ENCODE measurements around the gene RAI1. TPM values are rescaled to one million over a fixed set of nuclear protein-coding genes. Genes with fewer than 3 reads are reported as not detected.

The RAI1 gene
- total RNA-seq, 1 experiment from 2014 or later = 46.8 TPM

DNA sequence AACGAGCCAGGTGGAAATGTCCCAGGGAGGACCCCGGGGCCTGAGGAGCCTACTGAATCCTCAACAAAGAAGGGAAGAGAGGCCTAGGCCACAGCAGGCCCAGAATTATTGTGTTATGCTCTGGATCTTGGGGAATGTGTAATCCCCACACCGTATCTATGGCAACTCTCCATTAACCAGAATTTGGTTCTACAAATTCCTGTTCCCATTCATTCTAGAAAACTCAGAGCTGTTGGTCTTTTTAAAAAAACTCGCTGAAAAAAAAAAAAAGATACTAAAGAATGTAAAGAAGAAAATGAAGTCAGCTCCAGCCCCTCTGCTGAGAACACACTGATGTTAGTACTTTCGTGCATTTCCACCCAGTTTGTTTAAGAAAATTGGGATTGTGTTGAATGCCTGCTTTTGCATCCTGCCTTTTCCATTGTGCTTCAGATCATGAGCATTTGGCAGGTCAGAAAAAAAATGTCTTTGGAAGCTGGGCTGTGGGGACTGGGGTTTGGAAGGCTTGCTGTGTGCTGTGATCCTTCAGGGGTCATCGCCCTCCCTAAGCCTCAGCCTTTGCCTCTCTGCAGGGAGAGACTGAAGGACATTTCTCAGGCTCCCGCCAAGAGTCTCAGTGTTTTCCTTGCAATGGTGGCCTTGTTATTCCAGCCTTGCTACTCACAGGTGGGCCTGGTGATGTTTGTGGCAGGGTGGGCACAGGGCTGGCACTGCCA, 86.1 kb downstream of the RAI1 start:
- intact Hi-C loops (cut with micrococcal nuclease; ENCODE audit: unreplicated experiment) = no loop called here
- peak overlapping the region; percentile 48 for H3K27ac ChIP-seq (ENCODE audit: low read depth, low read length, poor library complexity, severe bottlenecking)
- CTCF ChIA-PET = interaction anchor here (1.0 kb wide), 1 partner anchor 12 kb away, joined by 3 read pairs; no protein-coding TSS in a partner anchor
- H3K27me3 ChIP-seq (replicated peaks; ENCODE audit: insufficient read depth, low read depth, low read length, poor library complexity) = no peaks in the 10 kb centered on the region
- H3K9me3 ChIP-seq (ENCODE audit: low read depth, low read length, poor library complexity, severe bottlenecking) = no peaks in the 10 kb centered on the region
- no peak for TF ChIP-seq EZH2 (IDR thresholded peaks at IDR 0.05; ENCODE audit: borderline replicate concordance, low read depth, low read length, poor library complexity, severe bottlenecking)
- TF ChIP-seq, protein P1, sequence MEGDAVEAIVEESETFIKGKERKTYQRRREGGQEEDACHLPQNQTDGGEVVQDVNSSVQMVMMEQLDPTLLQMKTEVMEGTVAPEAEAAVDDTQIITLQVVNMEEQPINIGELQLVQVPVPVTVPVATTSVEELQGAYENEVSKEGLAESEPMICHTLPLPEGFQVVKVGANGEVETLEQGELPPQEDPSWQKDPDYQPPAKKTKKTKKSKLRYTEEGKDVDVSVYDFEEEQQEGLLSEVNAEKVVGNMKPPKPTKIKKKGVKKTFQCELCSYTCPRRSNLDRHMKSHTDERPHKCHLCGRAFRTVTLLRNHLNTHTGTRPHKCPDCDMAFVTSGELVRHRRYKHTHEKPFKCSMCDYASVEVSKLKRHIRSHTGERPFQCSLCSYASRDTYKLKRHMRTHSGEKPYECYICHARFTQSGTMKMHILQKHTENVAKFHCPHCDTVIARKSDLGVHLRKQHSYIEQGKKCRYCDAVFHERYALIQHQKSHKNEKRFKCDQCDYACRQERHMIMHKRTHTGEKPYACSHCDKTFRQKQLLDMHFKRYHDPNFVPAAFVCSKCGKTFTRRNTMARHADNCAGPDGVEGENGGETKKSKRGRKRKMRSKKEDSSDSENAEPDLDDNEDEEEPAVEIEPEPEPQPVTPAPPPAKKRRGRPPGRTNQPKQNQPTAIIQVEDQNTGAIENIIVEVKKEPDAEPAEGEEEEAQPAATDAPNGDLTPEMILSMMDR (conservative IDR thresholded peaks at IDR 0.05; ENCODE audit: low read depth, low read length) = no peak
- POLR2A ChIA-PET (ENCODE audit: low non-redundant PET) = no interaction called here
- no TSS peak for BruUV-seq (replicated peaks)
- no peak overlapping the region for H3K4me3 ChIP-seq (ENCODE audit: low read depth, low read length, poor library complexity, severe bottlenecking)
- no peaks in the 10 kb centered on the region for H3K36me3 ChIP-seq (ENCODE audit: insufficient read depth, low read length, poor library complexity, severe bottlenecking)
- H3K4me1 ChIP-seq (ENCODE audit: insufficient read depth, low read length, poor library complexity, severe bottlenecking) = peaks cover 39% of the 10 kb centered on the region
- DNase-seq (ENCODE audit: low spot score) = no peak

DNA sequence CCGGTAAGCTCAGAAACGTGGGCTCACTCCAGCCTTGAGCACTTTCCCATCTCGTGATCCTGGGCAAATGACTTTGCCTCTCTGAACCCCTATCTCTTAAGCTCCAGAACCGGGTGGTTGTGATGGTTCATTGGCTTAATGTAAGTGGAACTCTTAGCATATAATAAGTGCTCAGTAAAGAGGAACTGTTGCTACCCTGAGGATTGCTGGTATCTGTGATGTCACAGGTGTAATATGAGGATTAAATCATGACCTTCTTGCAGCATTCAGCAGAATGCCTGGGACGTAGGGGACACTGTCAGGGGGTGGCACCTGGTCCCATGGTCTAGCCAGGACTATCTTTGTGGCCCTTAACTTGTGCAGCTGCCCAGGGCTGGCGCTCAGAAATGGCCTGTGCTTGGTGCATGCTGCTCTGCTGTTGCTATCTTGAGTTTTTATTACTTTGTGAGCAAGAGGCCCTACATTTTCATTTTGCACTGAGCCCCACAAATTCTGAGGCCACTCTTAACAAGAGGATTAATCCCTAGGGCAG, 86.7 kb downstream of the RAI1 start:
- POLR2A ChIA-PET (ENCODE audit: low non-redundant PET) = no interaction called here
- TF ChIP-seq, protein P1 (conservative IDR thresholded peaks at IDR 0.05; ENCODE audit: low read depth, low read length) = no peak
- TF ChIP-seq EZH2 (IDR thresholded peaks at IDR 0.05; ENCODE audit: borderline replicate concordance, low read depth, low read length, poor library complexity, severe bottlenecking) = no peak
- Histone ChIP-seq H3K36me3 (ENCODE audit: insufficient read depth, low read length, poor library complexity, severe bottlenecking) (no peaks in the 10 kb centered on the region), H3K4me1 (ENCODE audit: insufficient read depth, low read length, poor library complexity, severe bottlenecking) (peaks cover 39% of the 10 kb centered on the region), H3K4me3 (ENCODE audit: low read depth, low read length, poor library complexity, severe bottlenecking) (no peak overlapping the region), H3K27me3 (replicated peaks; ENCODE audit: insufficient read depth, low read depth, low read length, poor library complexity) (no peaks in the 10 kb centered on the region), H3K27ac (ENCODE audit: low read depth, low read length, poor library complexity, severe bottlenecking) (peak overlapping the region; percentile 43), H3K9me3 (ENCODE audit: low read depth, low read length, poor library complexity, severe bottlenecking) (no peaks in the 10 kb centered on the region)
- no TSS peak for BruUV-seq (replicated peaks)
- intact Hi-C loops (cut with micrococcal nuclease; ENCODE audit: unreplicated experiment) = no loop called here
- CTCF ChIA-PET = no interaction called here
- DNase-seq (ENCODE audit: low spot score) = no peak

DNA sequence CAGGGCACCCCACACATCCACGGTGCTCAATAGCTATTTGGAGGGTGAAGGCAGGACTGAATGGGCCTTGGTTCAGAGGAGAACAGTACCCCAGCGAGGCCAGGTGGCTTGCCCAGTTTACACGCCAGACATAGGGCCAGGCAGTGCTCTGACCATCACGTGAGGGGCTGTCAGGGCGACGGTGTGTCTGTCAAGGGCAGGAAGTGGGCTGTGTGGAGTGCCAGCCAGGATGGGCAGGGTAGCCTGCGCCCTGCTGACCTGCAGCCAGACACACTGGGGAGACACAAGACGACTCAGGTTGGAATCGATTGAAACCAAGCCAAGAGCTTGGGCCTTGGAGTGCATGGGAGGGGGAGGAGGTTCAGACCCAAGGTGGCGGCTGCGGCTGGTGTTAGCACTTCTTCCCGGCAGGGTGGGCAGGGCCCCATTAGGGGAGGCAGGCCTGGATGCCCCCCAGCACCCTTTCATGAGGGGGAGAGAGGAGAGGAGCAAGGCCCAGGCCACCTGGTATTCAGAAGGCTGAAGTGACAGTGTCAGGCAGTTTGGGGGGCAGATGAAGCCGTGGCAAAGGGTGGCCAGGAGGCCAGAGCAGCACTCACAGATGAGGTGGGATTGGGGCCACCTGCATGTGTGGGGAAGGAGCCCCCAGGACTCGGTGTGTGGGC, 87.3 kb downstream of the RAI1 start:
- Histone ChIP-seq H3K4me1 (ENCODE audit: insufficient read depth, low read length, poor library complexity, severe bottlenecking) (peaks cover 39% of the 10 kb centered on the region), H3K36me3 (ENCODE audit: insufficient read depth, low read length, poor library complexity, severe bottlenecking) (no peaks in the 10 kb centered on the region), H3K27me3 (replicated peaks; ENCODE audit: insufficient read depth, low read depth, low read length, poor library complexity) (no peaks in the 10 kb centered on the region), H3K4me3 (ENCODE audit: low read depth, low read length, poor library complexity, severe bottlenecking) (no peak overlapping the region), H3K27ac (ENCODE audit: low read depth, low read length, poor library complexity, severe bottlenecking) (peak overlapping the region; percentile 43), H3K9me3 (ENCODE audit: low read depth, low read length, poor library complexity, severe bottlenecking) (no peaks in the 10 kb centered on the region)
- TF ChIP-seq, protein P1 (conservative IDR thresholded peaks at IDR 0.05; ENCODE audit: low read depth, low read length) = no peak
- TF ChIP-seq EZH2 (IDR thresholded peaks at IDR 0.05; ENCODE audit: borderline replicate concordance, low read depth, low read length, poor library complexity, severe bottlenecking) = no peak
- intact Hi-C loops (cut with micrococcal nuclease; ENCODE audit: unreplicated experiment) = no loop called here
- ChIA-PET CTCF (no interaction called here), POLR2A (ENCODE audit: low non-redundant PET) (no interaction called here)
- BruUV-seq (replicated peaks) = no TSS peak
- DNase-seq (ENCODE audit: low spot score) = no peak
